Epithelial cell of proximal tubule (primary cell): ENCODE data around the gene ASCL5. TPM values are rescaled to one million over a fixed set of nuclear protein-coding genes. Genes with fewer than 3 reads are reported as not detected.

Source experiments
- DNase-seq: peaks from one replicate; pipeline ENCODE4 v3.0.0-alpha.2; 2011; ENCODE audit warnings: low read depth
- H3K4me3 ChIP-seq: 2 replicates; pipeline ENCODE4 v1.5.1; 2011; ENCODE audit warnings: low read depth, mild to moderate bottlenecking, low read length
- total RNA-seq: library from RNA; depleted of rRNA; stranded (reverse); fragments of >200 nt; gene quantifications from 2 replicates; pipeline ENCODE4 v1.2.3, GENCODE V29; 2015
- TF ChIP-seq, protein P1 (sequence below): conservative IDR thresholded peaks from 2 replicates; pipeline ENCODE4 v1.5.1; 2012; ENCODE audit warnings: low read depth, mild to moderate bottlenecking, low read length

ASCL5 gene
- total RNA-seq, 1 donor from 2014 or later, result not detected

DNA sequence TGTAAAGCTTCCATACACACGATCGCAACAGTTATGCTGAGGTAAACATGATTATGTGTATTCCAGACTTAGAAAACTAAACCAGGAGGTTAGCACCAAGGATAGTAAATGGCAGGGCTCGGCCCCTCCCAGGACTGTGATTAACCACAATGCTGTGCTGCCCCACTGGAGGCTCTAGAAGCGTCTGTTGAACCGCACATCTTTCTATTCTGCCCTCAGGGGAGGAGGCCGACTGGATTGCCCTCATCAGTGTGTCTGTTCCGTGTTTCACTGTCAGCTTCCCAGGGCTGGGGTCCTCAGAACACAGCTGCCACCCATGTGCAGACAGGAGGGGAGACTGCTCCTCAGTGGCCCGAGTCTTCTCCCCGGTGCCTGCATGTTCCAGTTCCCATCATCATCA lies 12.8 kb upstream of the ASCL5 start:
- TF ChIP-seq, protein P1, sequence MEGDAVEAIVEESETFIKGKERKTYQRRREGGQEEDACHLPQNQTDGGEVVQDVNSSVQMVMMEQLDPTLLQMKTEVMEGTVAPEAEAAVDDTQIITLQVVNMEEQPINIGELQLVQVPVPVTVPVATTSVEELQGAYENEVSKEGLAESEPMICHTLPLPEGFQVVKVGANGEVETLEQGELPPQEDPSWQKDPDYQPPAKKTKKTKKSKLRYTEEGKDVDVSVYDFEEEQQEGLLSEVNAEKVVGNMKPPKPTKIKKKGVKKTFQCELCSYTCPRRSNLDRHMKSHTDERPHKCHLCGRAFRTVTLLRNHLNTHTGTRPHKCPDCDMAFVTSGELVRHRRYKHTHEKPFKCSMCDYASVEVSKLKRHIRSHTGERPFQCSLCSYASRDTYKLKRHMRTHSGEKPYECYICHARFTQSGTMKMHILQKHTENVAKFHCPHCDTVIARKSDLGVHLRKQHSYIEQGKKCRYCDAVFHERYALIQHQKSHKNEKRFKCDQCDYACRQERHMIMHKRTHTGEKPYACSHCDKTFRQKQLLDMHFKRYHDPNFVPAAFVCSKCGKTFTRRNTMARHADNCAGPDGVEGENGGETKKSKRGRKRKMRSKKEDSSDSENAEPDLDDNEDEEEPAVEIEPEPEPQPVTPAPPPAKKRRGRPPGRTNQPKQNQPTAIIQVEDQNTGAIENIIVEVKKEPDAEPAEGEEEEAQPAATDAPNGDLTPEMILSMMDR, result no peak
- DNase-seq, result no peak
- H3K4me3 ChIP-seq, result no peak overlapping the region

DNA sequence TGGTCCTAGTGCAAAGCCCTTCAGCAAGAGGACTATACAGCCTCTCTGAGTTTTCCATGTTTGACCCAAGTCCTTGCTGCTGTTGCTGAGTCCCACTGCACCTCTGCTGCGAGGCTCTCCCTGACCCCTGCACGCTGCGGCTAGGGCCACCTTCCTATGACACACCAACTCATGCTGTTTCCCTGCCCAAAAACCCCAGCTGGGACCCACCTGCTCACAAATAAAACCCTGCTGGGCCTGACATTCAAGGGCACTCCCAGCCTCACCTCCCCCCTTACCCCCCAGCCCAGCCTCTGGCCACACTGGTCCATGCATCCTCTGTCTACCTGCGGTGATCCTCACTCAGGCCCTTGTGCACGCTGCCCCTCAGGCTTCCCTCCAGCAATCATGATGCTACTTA lies 12.3 kb upstream of the ASCL5 start:
- no peak overlapping the region for H3K4me3 ChIP-seq
- TF ChIP-seq, protein P1, result no peak
- no peak for DNase-seq

DNA sequence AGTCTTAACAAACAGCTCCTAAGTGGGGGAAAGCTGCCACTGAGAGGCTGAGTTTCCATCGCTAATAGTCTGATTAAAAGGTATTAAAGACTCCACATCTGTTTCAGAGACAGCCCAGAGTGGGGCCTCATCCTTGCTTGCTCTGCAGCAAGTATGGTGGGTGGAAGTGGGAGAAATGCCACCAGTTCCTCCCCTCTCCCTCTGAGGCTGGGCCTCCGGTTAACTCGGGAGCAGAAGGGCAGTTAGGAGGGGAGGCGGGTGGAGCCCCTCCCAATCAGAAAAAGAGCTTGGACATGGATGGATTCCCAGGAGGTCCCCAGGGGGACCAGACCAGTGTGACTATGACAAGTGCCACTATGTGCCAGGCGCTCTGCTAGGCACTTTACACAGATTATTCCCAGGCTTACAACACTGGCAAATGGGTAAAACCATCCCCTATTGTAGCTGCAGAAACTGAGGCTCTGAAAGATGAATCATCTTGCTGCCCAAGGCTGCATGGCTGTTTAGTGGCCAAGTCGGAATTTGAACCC lies 11.4 kb upstream of the ASCL5 start:
- TF ChIP-seq, protein P1, result no peak
- no peak for DNase-seq
- H3K4me3 ChIP-seq, result no peak overlapping the region

DNA sequence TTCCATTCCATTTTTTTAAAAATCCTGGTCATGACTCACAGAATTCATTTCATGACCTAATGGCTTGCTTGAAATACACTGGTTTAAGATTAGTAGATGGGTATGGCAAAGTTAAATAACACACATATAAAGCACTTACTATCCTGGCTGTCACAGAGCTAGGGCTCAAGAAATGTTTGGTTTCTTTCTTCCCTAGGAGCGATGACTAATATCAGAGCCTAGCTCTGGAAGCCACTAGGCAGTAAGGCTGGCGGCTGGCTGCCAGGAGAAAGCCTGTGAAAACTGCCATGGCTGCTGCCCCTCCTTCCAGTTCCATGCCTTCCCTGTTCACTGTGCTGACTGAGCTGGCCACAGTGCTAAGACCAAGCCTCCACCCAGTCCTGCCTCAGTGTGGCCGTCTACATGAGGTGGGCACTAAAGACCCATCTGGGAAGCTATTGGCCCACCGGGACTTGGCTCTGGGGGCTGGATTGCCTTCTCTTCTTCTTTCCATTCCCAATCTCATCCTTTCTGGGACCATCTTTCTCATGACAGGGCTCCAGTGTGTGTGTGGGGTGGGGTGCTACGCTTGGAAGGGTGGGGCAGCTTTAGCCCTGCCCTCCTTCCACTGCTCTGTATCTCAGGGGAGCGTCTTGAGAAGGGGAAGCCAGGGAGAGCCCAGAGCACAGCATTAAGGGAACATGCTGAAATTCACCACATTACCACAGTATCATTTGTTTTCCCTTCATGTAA lies 10.8 kb upstream of the ASCL5 start:
- TF ChIP-seq, protein P1, result no peak
- no peak overlapping the region for H3K4me3 ChIP-seq
- DNase-seq, result no peak

DNA sequence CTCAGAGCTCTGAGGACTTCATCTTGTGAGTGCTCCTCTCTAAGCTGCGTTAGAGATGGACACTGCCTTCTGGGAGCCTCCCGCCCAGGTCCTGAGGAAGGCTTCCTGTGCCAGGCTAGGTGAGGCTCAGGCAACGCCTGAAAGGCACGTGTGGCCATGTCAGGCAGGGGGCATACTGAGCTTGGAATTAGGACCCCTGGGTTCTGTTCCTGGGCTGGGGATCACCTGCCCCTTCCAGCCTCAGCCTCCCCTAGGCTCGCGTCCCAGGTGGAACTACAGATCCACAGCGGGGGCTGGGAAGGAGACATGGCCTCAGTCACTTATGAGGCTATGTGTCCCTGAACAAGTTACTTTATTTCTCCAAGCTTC lies 10.0 kb upstream of the ASCL5 start:
- no peak for DNase-seq
- no peak overlapping the region for H3K4me3 ChIP-seq
- TF ChIP-seq, protein P1, result no peak

DNA sequence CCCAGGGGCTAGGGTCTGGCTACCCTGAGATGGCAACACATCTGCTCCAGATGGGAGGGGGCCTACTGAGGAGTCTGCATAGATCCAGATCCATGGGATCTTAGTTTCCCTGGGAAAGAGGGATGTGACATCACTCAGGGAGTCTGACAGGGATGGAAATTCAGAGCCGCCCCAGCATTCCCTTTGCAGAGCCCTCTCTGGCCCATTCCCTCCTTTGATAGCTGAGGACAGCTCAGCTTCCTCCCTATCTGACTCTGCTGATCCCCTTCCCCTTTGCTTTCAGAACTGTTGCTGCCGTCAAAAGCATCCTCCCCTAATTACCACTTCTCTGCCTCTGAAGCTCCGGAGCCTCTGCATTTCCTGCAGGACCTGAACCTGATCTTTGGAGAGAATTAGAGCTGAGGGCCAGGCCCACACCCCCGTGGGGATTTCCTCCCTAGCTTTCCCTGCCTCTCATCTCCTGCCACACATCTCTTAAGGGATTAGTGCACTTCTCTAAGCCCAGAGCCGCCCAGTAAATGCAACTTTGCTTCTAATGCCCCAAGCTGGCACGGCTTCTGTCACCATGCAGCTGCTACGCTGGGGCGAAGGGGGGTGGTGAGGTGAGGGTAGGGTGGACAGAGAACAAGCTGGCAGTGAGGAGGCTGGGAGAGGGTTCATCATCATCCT lies 9.5 kb upstream of the ASCL5 start:
- no peak overlapping the region for H3K4me3 ChIP-seq
- TF ChIP-seq, protein P1, result no peak
- no peak for DNase-seq
